Measurements from ENCODE around the gene OR10P1.

GRCh38 chr12:55624056-55624455 is 12.6 kb upstream of the OR10P1 start:
- TF ChIP-seq CTCF (conservative IDR thresholded peaks at IDR 0.05; ENCODE audit: low read depth, low read length), result no peak
- TF ChIP-seq RAD21 (IDR thresholded peaks at IDR 0.05; ENCODE audit: low read length), result no peak
